Measurements from ENCODE around the gene GSE1.

The GSE1 gene

GRCh38 chr16:85686912-85687591 lies 73.9 kb downstream of the GSE1 start:
- DNase-seq = no peak

GRCh38 chr16:85687651-85688471 lies 74.7 kb downstream of the GSE1 start:
- DNase-seq = peak; percentile 7

- peak; percentile 93 for DNase-seq
These were observed 75.6 kb downstream of the GSE1 start, which contains the start of gene GINS2 for GRCh38 chr16:85688586-85689284. GINS2 (minus strand) TSS chr16:85688954; CDS start chr16:85688898, 56 bp downstream.

DNA sequence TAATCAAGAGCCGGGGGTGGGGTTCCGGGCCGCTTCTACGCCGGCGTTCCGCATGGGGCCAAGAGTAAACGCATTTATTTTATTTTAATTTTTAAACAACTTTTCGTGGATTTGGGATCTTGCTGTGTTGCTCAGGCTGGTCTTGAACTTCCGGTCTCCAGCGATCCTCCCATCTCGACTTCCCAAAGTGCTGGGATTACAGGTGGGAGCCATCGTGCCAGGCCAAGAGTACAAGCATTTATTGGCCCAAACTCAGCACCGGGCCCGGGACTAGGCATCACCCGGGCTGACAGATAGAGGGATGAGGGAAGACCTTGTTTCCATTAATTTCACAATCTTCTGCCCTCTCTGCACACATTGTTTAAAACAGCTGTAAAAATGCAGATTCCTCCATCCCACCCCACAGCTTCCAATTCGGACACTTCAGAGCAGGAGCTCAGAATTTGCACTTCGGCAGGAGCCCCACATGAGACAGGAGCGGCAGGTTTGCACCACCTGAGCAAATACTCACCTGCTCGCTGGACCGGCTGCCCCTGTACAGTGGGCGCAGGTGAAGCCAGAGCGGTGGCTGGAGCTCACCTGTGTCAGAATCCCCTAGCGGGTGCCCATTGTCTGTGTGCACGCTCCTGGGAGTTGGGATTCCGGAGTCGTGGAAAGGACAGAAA lies 76.3 kb downstream of the GSE1 start:
- no peak for DNase-seq

GRCh38 chr16:85689950-85690320 lies 76.8 kb downstream of the GSE1 start:
- DNase-seq = no peak

GRCh38 chr16:85690469-85691064 lies 77.4 kb downstream of the GSE1 start:
- no peak for DNase-seq

- DNase-seq = no peak
These were observed 82.3 kb downstream of the GSE1 start for GRCh38 chr16:85695196-85696128.

DNA sequence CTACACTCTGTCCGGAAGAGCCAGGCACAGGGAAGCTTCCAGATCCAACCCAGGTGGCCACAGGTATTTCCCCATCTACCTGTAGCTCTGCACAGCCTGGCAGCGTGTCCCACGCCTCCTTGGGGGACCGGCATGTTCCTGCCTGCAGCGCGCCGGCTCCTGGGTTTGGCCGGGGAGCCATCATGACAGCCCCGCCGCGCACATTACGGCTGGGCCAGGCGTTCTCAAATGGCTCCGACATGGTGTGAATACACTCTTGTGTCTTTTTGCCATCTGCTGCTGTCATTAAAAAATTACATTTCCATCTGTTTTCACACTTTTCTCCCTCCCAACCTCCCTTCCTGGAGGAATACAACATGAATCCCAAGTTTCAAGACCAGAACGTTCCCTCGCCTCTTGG lies 83.7 kb downstream of the GSE1 start:
- DNase-seq = no peak

- no peak for DNase-seq
These were observed 84.3 kb downstream of the GSE1 start for GRCh38 chr16:85697431-85697830.

- no peak for DNase-seq
These were observed 85.4 kb downstream of the GSE1 start for GRCh38 chr16:85698459-85698891.

GRCh38 chr16:85698935-85699558 lies 85.9 kb downstream of the GSE1 start:
- DNase-seq = no peak

DNA sequence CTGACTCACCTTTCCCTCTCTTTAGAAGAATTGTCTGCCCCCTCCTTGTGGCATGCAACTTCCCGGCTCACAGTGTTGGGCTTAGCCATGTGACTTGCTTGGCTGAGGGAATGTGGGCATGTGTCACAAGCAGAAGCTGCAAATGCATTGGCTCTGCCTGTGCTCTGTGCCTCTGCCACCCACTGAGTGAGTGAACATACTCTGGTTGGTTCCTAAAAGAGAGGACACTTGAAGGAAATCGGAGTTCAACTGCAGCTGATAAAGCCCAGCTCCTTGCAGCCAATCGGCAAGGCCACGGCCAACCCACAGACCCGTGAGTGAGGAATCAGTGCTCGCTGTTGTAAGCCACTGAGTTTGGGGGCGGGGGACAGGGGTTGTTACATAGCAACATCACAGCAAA lies 86.5 kb downstream of the GSE1 start:
- no peak for DNase-seq

DNA sequence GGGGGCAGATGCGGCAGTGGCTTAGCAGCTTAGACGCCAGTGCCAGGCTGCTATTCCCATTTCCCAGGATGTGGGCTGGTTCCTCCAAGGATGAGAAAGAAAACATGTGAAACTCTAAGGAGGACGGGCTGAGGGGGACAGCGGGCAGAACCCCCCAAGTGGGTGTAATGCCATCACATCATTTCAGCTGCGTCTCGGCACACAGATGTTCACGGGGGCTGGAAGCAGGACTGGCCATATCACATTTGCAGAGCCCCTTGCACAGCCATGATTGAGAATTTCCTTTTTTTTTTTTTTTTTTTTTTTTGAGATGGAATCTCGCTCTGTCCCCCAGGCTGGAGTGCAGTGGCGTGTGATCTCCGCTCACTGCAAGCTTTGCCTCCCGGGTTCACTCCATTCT lies 90.9 kb downstream of the GSE1 start:
- no peak for DNase-seq

DNA sequence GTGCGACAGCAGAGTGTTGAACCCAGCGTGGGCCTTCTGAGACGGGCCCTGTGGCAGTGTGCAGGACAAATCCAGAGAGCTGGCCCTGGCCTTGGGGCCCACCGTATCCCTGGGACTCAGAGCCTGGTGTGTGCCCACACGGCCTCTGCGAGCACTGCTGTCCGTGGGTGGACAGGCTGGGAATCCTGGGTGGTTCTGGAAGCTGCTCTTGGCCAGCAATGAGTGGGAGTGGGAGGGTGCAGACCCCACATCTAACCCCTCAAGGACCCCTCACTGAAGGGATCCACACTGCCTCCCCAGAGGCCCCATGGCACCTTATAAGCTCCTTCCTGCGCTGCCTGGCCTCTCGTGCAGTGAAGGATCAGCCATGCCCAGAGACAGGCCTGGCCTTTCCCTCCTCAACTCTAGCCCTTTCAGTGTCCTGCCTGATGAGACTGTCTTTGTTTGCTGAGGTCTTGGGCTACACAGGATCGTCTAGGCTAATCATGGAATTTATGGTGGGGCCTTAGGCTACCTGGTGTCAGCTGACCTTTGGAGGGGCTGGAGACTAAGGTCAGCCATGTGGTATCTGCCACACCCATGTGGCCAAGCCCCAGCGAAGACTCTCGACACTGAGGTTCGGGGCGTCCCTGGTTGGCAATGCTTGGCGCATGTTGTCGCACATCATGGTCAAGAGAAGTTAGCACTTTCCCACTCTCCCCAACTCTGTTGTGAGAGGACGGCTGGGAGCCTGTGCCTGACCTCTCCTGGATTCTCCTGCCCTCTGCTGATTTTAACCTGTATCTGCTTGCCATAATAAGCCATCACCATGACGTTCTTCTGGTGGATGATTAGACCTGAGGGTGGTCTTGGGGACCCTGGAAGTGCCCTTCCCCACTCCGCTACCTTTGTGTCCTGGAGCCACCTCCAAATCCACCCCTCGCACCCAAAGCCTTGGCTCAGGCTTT lies 92.1 kb downstream of the GSE1 start:
- DNase-seq = no peak

GRCh38 chr16:85706449-85707034 lies 93.4 kb downstream of the GSE1 start:
- no peak for DNase-seq

DNA sequence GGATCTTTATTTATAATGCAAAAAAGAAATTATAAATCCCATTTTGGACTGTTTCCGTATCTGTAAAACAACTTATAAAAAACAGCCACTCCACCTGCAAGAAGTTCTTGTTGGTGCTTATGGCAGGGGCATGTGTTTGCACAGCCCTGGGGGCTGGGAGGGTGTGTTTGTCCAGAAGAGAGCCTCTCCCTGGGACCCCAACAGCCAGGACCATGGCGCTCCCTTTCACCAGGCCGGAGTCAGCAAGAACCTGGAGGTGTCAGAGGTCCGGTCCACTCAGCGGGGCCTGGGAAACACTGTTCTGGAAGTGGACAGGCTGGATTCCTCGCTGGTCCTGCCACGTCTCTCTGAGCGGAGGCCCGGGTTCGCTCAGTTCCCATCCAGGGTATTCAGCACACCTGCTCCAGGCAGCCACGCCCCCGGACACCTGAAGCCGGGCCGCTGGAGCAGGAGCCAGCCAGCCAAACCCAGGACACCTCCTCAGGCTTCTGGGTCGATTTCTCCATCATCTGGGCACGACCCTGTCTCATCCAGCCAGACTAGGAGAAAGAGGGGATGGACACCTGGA lies 94.5 kb downstream of the GSE1 start:
- no peak for DNase-seq

DNA sequence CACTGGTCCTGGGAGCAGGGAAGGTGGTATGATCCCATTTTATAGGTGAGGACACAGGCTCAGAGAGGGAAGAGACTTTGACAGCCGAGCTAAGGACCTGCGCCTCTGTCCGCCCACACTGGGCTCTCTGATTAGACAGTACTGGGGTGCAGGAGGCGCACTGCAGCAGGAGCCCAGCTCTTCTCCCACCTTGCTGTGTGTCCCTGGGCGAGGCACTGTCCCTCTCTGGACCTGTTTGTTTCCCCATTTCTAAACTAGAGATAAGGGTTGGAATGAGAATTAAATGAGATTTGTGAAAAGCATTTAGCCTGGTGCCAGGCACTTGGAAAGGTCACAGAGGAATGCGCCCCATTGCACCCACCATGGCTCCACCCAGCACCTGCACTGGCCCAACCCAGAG lies 95.2 kb downstream of the GSE1 start:
- no peak for DNase-seq

DNA sequence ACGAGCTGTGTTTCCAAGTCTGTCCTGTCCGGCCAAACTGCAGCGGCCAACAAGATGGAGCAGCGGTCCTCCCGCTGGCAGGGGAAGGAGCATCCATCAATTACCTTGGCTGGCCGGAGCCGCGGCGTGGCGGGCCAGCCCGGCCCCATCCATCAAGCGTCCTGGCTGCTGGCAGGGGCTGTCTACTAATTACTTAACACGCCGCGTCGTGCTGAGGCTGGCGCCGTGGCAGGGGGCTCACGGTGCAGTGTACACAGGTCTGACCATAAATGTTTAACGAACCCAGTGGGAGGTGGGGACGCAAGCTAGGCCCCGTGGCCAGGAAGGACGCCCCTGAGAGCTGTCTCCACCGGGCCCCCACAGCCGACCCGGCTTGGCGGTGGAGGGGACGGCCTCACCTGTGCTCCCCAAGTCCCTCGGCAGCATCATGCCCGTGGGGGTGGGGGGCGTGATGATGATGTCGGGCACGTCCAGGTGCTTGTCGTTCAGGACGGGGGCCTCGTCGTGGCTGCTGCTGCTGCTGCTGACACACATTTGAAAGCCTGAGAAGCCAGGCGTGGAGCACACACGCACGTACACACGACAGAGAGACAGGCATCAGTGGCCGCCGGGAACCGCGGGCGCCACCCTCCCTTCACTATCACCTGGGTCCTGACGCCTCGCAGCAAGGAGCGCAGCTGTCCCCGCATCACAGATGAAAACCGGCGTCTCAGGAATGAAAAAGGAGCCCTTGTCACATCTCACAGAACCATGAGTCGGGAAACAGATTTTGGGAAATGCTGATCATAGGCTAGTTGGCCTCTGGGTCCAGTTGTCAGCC lies 96.9 kb downstream of the GSE1 start:
- DNase-seq = no peak
